Measurements from ENCODE around the gene ATAT1. TPM values are rescaled to one million over a fixed set of nuclear protein-coding genes. Genes with fewer than 3 reads are reported as not detected.

ATAT1 gene
- polyA plus RNA-seq, 1 donor (not counting 4 experiments of a cell fraction or from before 2014, with no cell fraction given), result 5.4 TPM

DNA sequence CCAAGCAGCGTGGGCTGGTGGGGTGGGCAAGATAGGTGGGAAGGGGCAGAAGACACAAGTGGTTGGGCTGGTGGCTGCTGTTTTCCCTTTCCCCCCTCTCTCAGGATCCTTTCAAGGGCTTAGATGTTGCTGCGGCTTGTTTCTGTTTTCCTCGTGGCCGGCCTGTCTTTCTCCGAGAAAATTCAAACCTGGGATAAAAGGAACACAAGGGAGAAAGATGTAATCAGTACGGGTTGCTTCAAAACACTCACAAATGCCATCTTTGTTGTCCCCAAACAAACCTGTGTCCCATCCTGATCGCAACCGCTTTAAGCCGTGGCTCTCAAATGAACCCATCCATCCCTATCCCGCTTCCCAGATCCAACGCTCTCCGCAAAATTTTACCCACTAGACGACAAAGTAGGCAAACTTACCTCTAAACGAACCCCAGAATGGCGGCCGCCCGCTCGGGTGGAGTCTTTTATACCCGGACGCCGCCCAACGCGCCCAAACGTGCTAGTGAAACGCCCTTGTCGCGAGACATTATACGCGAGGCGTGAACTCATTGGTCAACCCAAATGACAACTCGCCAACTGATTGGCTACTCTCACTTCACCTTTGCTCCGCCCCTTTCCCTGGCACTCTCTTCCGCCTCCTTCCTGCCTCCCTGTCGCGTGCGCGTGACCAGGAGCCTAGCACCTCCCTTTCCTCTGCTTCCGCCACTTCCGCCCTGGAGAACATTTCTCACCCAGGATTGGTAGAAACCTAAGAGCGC lies 9.7 kb upstream of the ATAT1 start, which contains the start of gene PPP1R10:
TSS of gene PPP1R10 (minus strand) at position 433 of the 754 bp plus-strand sequence. CDS start 7,299 bp downstream, outside the sequence.
- H2AFZ ChIP-seq (ENCODE audit: control insufficient read depth, low read length), result peak within 1 kb of the TSS; percentile 79
- no peaks in the 10 kb centered on the region for H3K9me3 ChIP-seq (ENCODE audit: control insufficient read depth, low read depth, low read length)
- peaks cover 38% of the 10 kb centered on the region for H3K79me2 ChIP-seq (ENCODE audit: control insufficient read depth, insufficient read depth, low read length)
- peak within 1 kb of the TSS; percentile 97 for H3K27ac ChIP-seq (ENCODE audit: control insufficient read depth, insufficient read depth, low read length)
- H3K4me2 ChIP-seq (ENCODE audit: control insufficient read depth, extremely low read depth, insufficient read depth, low read depth, low read length), result peak within 1 kb of the TSS; percentile 100
- H3K4me1 ChIP-seq (ENCODE audit: control insufficient read depth, extremely low read depth, insufficient read depth, low read length), result peaks cover 24% of the 10 kb centered on the region
- H3K9ac ChIP-seq (ENCODE audit: control insufficient read depth, extremely low read depth, insufficient read depth, low read length), result peak within 1 kb of the TSS; percentile 98
- H3K4me3 ChIP-seq (ENCODE audit: control insufficient read depth in 2 of 3, extremely low read depth in 1 of 3, insufficient read depth in 2 of 3, low read depth in 1 of 3, low read length in 3 of 3), result peak within 1 kb of the TSS; percentile 76 to 89 (median 82)
- H3K27me3 ChIP-seq (ENCODE audit: control insufficient read depth, extremely low read depth, insufficient read depth, low read length), result no peaks in the 10 kb centered on the region
- peak; percentile 99 for DNase-seq (ENCODE audit: low read depth, low spot score)
- peaks cover 9 to 30% of the 10 kb centered on the region in 2 experiments for H3K36me3 ChIP-seq (ENCODE audit: control insufficient read depth in 2 of 2, extremely low read depth in 1 of 2, insufficient read depth in 2 of 2, low read length in 2 of 2)
- no peak for TF ChIP-seq EZH2 (IDR thresholded peaks at IDR 0.05; ENCODE audit: low read length)
- TF ChIP-seq, protein P1, sequence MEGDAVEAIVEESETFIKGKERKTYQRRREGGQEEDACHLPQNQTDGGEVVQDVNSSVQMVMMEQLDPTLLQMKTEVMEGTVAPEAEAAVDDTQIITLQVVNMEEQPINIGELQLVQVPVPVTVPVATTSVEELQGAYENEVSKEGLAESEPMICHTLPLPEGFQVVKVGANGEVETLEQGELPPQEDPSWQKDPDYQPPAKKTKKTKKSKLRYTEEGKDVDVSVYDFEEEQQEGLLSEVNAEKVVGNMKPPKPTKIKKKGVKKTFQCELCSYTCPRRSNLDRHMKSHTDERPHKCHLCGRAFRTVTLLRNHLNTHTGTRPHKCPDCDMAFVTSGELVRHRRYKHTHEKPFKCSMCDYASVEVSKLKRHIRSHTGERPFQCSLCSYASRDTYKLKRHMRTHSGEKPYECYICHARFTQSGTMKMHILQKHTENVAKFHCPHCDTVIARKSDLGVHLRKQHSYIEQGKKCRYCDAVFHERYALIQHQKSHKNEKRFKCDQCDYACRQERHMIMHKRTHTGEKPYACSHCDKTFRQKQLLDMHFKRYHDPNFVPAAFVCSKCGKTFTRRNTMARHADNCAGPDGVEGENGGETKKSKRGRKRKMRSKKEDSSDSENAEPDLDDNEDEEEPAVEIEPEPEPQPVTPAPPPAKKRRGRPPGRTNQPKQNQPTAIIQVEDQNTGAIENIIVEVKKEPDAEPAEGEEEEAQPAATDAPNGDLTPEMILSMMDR (optimal IDR thresholded peaks at IDR 0.05 in 1 of 3, IDR thresholded peaks at IDR 0.05 in 1 of 3, conservative IDR thresholded peaks at IDR 0.05 in 1 of 3; ENCODE audit: extremely low read depth in 1 of 3, insufficient read depth in 2 of 3, low read length in 3 of 3), result no peak
- dilution Hi-C loops (cut with MboI; ENCODE audit: extremely low pct_ligation_motif_present, low sequenced_read_pairs), result no loop called here
- peaks cover 8% of the 10 kb centered on the region for H4K20me1 ChIP-seq (ENCODE audit: control insufficient read depth, extremely low read depth, insufficient read depth, low read length)
- H3K9me1 ChIP-seq (ENCODE audit: control insufficient read depth, extremely low read depth, insufficient read depth, low read length), result peaks cover 3% of the 10 kb centered on the region
- peak; percentile 83 for FAIRE-seq

DNA sequence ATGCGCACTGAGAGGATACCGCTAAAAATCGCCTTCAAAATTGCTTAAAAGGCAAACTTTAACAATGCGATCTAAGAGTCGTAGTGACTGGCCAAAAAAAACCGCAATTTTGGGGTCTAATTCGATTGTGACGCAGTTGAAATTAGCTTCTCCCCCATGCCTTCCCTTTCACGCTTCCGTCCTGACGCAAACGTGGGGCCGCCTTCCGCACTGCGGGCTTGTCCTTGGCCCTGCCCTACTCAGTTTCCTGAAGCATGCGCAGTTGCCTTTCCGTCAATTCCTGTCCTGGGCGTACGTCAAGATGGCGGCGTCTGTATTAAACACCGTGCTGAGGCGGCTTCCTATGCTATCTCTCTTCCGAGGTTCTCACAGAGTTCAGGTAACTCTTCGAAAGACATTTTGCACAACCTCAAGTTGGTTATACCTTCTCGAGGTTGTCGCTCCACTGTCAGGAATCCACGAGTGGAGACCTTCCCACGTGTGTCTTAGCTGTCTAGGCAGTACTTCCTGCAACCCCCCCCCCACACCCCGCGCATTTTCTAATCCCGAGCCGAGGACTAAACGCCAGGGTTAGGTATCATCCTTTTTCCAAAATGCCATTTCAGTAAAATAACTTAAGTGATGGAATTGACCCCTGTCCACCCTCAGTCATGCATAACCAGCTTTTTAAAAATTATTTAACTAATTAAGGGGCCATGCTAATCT lies 9.0 kb upstream of the ATAT1 start, which contains the start of gene MRPS18B:
TSS of gene MRPS18B (plus strand) at position 276 of the 705 bp plus-strand sequence. CDS start at position 302, 26 bp downstream.
- H2AFZ ChIP-seq (ENCODE audit: control insufficient read depth, low read length), result peak within 1 kb of the TSS; percentile 79
- peak within 1 kb of the TSS; percentile 98 for H3K9ac ChIP-seq (ENCODE audit: control insufficient read depth, extremely low read depth, insufficient read depth, low read length)
- H4K20me1 ChIP-seq (ENCODE audit: control insufficient read depth, extremely low read depth, insufficient read depth, low read length), result peaks cover 4% of the 10 kb centered on the region
- H3K4me1 ChIP-seq (ENCODE audit: control insufficient read depth, extremely low read depth, insufficient read depth, low read length), result peaks cover 23% of the 10 kb centered on the region
- H3K9me3 ChIP-seq (ENCODE audit: control insufficient read depth, low read depth, low read length), result no peaks in the 10 kb centered on the region
- peak within 1 kb of the TSS; percentile 76 to 89 (median 82) for H3K4me3 ChIP-seq (ENCODE audit: control insufficient read depth in 2 of 3, extremely low read depth in 1 of 3, insufficient read depth in 2 of 3, low read depth in 1 of 3, low read length in 3 of 3)
- H3K27ac ChIP-seq (ENCODE audit: control insufficient read depth, insufficient read depth, low read length), result peak within 1 kb of the TSS; percentile 97
- H3K79me2 ChIP-seq (ENCODE audit: control insufficient read depth, insufficient read depth, low read length), result peaks cover 36% of the 10 kb centered on the region
- no peak for TF ChIP-seq EZH2 (IDR thresholded peaks at IDR 0.05; ENCODE audit: low read length)
- TF ChIP-seq, protein P1 (optimal IDR thresholded peaks at IDR 0.05 in 1 of 3, IDR thresholded peaks at IDR 0.05 in 1 of 3, conservative IDR thresholded peaks at IDR 0.05 in 1 of 3; ENCODE audit: extremely low read depth in 1 of 3, insufficient read depth in 2 of 3, low read length in 3 of 3), result no peak
- peaks cover 12 to 33% of the 10 kb centered on the region in 2 experiments for H3K36me3 ChIP-seq (ENCODE audit: control insufficient read depth in 2 of 2, extremely low read depth in 1 of 2, insufficient read depth in 2 of 2, low read length in 2 of 2)
- peak within 1 kb of the TSS; percentile 100 for H3K4me2 ChIP-seq (ENCODE audit: control insufficient read depth, extremely low read depth, insufficient read depth, low read depth, low read length)
- no peaks in the 10 kb centered on the region for H3K27me3 ChIP-seq (ENCODE audit: control insufficient read depth, extremely low read depth, insufficient read depth, low read length)
- FAIRE-seq, result peak; percentile 84
- dilution Hi-C loops (cut with MboI; ENCODE audit: extremely low pct_ligation_motif_present, low sequenced_read_pairs), result no loop called here
- peaks cover 3% of the 10 kb centered on the region for H3K9me1 ChIP-seq (ENCODE audit: control insufficient read depth, extremely low read depth, insufficient read depth, low read length)
- peak; percentile 90 for DNase-seq (ENCODE audit: low read depth, low spot score)
